Testis (tissue), 3 donors: ENCODE measurements around the gene CLEC16A. TPM values are rescaled to one million over a fixed set of nuclear protein-coding genes. Genes with fewer than 3 reads are reported as not detected.

Experiments used
- DNase-seq: peaks from one replicate; pipeline ENCODE4 v3.0.0-alpha.2; 2019
- H3K27ac ChIP-seq, 2 donors: fragments of 200-600 bp; sonication (generic); one replicate each; pipeline ENCODE4 v1.5.1; 2019
- H3K27me3 ChIP-seq: fragments of 200-600 bp; sonication (generic); one replicate; pipeline ENCODE4 v1.5.1; 2019
- H3K36me3 ChIP-seq: fragments of 200-600 bp; sonication (generic); one replicate; pipeline ENCODE4 v1.5.1; 2017; ENCODE audit warnings: low read depth; ENCODE audit errors: missing control alignments
- H3K4me1 ChIP-seq: fragments of 200-600 bp; sonication (generic); one replicate; pipeline ENCODE4 v1.5.1; 2019
- H3K4me3 ChIP-seq, 2 donors: fragments of 200-600 bp; sonication (generic); one replicate each; pipeline ENCODE4 v1.5.1; 2017 to 2019
- H3K9me3 ChIP-seq: fragments of 200-600 bp; sonication (generic); one replicate; pipeline ENCODE4 v1.5.1; 2017
- POLR2A ChIP-seq: fragments of 450-650 bp; IDR thresholded peaks from one replicate; pipeline ENCODE4 v1.6.1; 2017; ENCODE audit warnings: antibody characterized with exemption, mild to moderate bottlenecking, moderate library complexity
- WGBS, 2 donors: methylation state at CpG; one replicate each; pipeline ENCODE4 v1.1.5; 2018; 5-methylcytosine and 5-hydroxymethylcytosine counted together
- intact Hi-C: fragments of 100-400 bp; cut with DNase I; formaldehyde crosslinking; loops from one replicate; pipeline ENCODE4 v1.15.1; 2023; ENCODE audit warnings: low total_unique reads
- polyA plus RNA-seq: library from polyadenylated mRNA; stranded (reverse); fragments of 350-450 nt; fragmentation: Illumina TruSeq; extraction: RNeasy Lipid Tissue Mini Kit (QIAGEN cat#74804); gene quantifications from one replicate; pipeline ENCODE4 v1.2.3, GENCODE V29; 2014; ENCODE audit warnings: low read depth, low replicate concordance; ENCODE audit not compliant: insufficient read depth
- total RNA-seq, 2 donors: library from RNA; depleted of rRNA; stranded (reverse); fragments of >200 nt; gene quantifications; one replicate each; pipeline ENCODE4 v1.2.3, GENCODE V29; 2016
- TF ChIP-seq, protein P1 (sequence below), 3 experiments: fragments of 450-650 bp in 2 of 3; fragments of 200-600 bp in 1 of 3; sonication (generic) in 1 of 3; IDR thresholded peaks; one replicate each; pipeline ENCODE4 v1.5.1; 2016 to 2019; ENCODE audit warnings: antibody characterized with exemption in 3 of 3, mild to moderate bottlenecking in 2 of 3, moderate library complexity in 1 of 3

CLEC16A gene
- total and polyA plus RNA-seq, 3 donors from 2014 or later, result 93.9 to 126 (median 122) TPM

DNA sequence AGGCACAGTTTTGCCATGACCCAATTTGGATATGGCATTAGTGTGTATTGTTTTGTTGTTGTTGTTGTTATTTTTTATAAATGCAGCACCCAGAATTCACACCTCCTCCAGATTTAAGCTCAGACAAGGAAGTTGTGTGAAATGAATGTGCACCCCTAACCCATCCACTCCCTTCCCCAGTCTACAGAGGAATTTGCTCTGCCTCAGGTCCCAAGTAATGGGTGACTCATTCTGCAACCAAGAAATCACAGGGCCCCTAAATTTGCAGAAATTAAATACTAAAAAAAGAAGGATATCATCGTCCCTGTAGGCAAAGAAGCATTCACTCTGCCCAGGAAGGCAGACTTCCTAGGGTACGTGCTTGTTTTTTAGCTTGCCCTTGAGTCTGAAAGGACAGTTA lies 62.3 kb downstream of the CLEC16A start:
- no peak for TF ChIP-seq POLR2A
- TF ChIP-seq, protein P1, sequence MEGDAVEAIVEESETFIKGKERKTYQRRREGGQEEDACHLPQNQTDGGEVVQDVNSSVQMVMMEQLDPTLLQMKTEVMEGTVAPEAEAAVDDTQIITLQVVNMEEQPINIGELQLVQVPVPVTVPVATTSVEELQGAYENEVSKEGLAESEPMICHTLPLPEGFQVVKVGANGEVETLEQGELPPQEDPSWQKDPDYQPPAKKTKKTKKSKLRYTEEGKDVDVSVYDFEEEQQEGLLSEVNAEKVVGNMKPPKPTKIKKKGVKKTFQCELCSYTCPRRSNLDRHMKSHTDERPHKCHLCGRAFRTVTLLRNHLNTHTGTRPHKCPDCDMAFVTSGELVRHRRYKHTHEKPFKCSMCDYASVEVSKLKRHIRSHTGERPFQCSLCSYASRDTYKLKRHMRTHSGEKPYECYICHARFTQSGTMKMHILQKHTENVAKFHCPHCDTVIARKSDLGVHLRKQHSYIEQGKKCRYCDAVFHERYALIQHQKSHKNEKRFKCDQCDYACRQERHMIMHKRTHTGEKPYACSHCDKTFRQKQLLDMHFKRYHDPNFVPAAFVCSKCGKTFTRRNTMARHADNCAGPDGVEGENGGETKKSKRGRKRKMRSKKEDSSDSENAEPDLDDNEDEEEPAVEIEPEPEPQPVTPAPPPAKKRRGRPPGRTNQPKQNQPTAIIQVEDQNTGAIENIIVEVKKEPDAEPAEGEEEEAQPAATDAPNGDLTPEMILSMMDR (IDR thresholded peaks at IDR 0.05), result no peak
- Histone ChIP-seq H3K27ac (no peak overlapping the region), H3K9me3 (no peaks in the 10 kb centered on the region), H3K36me3 (no peaks in the 10 kb centered on the region), H3K4me3 (no peak overlapping the region), H3K4me1 (peaks cover 11% of the 10 kb centered on the region), H3K27me3 (no peaks in the 10 kb centered on the region)
- intact Hi-C loops, result no loop called here
- WGBS, 2 donors, result 45 to 47% methylated on average over 2 of the region's 2 CpGs
- no peak for DNase-seq

DNA sequence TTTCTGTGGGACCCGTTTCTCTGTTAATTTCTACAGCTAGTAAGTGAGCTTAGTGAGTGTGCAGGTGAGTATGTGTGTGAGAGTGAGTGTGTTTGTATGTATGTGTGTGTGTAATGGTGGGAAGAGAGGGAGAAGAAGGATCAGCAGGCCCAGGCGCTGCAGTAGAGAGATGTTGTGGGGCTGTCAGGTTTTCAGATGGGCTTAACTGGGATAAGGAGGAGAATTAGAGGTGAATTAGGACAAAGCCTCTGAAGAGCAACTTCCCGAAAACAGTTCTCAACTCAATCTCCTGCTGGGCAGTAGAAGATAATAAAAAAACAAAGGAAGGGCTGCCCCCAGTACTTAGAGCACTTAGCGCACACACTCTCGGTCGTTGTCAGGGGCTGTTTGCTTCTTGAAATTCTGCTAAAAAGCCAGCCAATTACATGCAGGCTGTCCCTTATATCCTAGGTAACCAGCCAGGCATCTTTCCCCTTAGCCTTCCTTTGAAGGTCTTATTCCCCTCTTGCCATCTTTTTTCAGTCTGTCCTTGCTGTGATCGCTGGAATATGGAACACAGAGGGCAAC lies 63.4 kb downstream of the CLEC16A start:
- Histone ChIP-seq H3K27me3 (no peaks in the 10 kb centered on the region), H3K9me3 (no peaks in the 10 kb centered on the region), H3K4me3 (no peak overlapping the region), H3K36me3 (no peaks in the 10 kb centered on the region), H3K27ac (no peak overlapping the region), H3K4me1 (peaks cover 11% of the 10 kb centered on the region)
- TF ChIP-seq, protein P1 (IDR thresholded peaks at IDR 0.05), result no peak
- TF ChIP-seq POLR2A, result no peak
- intact Hi-C loops, result no loop called here
- DNase-seq, result no peak
- WGBS, 2 donors, result 92 to 93% methylated on average over 7 of the region's 7 CpGs

DNA sequence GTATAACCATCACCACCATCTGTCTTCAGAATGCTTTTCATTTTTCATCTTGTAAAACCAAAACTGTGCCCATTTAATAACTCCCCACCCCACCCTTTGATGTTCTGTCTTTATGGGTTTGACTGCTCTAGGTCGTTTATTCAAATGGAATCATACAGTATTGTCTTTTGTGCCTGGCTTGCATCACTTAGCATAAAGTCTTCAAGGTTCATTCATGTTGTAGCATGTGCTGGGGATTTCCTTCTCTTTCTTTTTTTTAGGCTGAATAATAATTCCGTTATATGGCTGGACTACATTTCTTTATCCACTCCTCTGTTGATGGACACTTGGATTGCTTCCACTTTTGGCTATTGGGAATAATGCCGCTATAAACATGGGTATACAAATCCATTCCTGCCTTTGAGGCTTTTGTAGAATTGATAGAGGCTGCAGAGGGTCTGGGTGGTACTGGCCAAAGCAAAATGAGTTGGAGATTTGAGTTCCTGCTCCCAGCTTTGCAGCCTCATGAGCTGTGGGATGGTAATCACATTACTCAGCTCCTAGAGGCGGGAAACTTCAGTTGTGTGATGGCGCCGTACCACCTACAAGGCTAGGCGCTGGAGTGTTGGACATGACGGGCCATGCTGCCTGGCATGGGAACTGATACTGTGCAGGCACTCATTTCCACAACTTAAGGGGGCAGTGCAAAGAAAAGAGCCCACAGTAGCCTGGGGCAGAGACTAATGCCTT lies 64.8 kb downstream of the CLEC16A start:
- H3K4me1 ChIP-seq, result peaks cover 11% of the 10 kb centered on the region
- H3K4me3 ChIP-seq, result no peak overlapping the region
- WGBS, 2 donors, result 86 to 90% methylated on average over 8 of the region's 8 CpGs
- H3K36me3 ChIP-seq, result no peaks in the 10 kb centered on the region
- no peaks in the 10 kb centered on the region for H3K27me3 ChIP-seq
- DNase-seq, result no peak
- intact Hi-C loops, result no loop called here
- H3K9me3 ChIP-seq, result no peaks in the 10 kb centered on the region
- no peak overlapping the region for H3K27ac ChIP-seq
- TF ChIP-seq, protein P1 (IDR thresholded peaks at IDR 0.05), result no peak
- no peak for TF ChIP-seq POLR2A

DNA sequence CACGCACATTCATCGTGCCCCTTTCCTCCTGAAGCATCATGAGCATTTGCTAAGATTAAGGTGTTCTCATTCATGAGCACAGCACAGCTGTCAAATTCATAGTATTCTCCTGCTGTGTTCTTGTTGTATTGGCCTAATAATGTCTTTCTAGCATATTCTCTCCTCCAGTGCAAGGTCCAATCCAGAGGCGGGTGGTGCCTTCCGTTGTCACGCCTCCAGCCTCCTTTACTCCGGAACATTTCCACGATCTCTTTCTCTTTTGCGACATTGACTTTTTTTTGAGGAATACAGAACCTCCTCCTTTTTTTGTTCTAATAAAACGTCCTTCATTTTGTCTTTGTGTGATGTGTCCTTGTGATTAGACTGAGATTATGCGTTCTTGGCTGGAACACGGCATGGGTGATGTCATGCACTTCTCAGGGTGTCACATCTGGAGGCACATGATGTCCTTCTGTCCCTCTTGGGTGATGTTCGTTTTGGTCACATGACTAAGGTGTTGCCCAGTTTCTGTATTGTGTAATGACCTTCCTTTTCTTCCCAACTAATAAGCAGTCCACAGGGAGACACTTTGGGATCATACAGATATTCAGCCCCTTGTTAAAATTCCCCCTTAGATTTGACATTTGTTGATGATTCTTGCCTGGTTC lies 66.3 kb downstream of the CLEC16A start:
- peaks cover 11% of the 10 kb centered on the region for H3K4me1 ChIP-seq
- 51% methylated on average over 12 of the region's 12 CpGs for WGBS, 2 donors
- no peaks in the 10 kb centered on the region for H3K9me3 ChIP-seq
- TF ChIP-seq, protein P1 (IDR thresholded peaks at IDR 0.05), result no peak
- no peak for TF ChIP-seq POLR2A
- H3K36me3 ChIP-seq, result no peaks in the 10 kb centered on the region
- peak; percentile 60 for DNase-seq
- H3K27ac ChIP-seq, result peak overlapping the region in 1 of 2 donors; percentile 44
- no peaks in the 10 kb centered on the region for H3K27me3 ChIP-seq
- intact Hi-C loops, result no loop called here
- H3K4me3 ChIP-seq, result no peak overlapping the region
